NCI-H2227 (cell line): ENCODE data around the gene PDZD2.
A peak's percentile ranks its signal among the peaks of the same experiment; 100 is the strongest.
"Not testable (repeated sequence)": the region's sequence is repeated elsewhere in the genome, so short reads cannot be mapped to it uniquely, and the experiment has no call there.

Experiments
- DNase-seq: peaks from one replicate; lab custom pipeline; 2025; ENCODE audit not compliant: unreplicated experiment; lab: John Stamatoyannopoulos, UW

The PDZD2 gene

GRCh38 chr5:31731016-31731415 is 92.1 kb downstream of the PDZD2 start:
- DNase-seq, result peak; percentile 30

GRCh38 chr5:31731710-31732301 is 92.9 kb downstream of the PDZD2 start:
- no peak for DNase-seq

DNA sequence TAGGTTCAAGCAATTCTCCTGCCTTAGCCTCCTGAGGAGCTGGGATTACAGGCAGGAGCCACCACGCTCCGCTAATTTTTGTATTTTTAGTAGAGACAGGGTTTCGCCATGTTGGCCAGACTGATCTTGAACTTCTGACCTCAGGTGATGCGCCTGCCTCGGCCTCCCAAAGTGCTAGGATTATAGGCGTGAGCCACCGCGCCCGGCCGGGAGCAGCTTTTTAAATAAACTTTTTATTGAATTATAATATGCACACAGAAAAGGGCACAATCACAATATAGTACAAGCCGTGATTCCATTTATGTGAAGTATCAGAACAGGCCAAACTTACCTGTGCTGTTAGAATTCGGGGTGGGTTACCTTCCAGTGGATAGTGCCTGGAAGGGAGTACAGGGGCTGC is 93.9 kb downstream of the PDZD2 start:
- not testable (repeated sequence) for DNase-seq

DNA sequence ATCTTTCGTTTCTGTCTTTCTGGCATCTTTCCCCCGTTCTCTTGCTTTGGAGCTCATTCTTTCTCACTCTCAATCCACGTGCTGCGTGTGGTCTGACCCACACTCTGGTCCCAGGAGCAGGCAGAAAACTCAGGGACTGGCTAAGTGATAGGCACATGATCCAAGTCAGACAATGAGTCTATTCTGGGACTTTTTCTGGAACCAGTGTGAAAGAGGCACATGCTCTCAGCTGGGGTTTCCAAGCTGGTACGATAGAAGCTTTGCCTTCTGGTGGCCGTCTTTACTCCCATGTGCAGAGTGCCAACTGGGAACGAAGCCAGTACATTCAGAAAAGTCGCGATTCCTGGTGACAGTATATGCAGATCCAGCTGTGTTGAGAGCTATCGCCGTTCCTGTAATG is 94.4 kb downstream of the PDZD2 start:
- DNase-seq, result no peak

GRCh38 chr5:31736127-31736526 is 97.2 kb downstream of the PDZD2 start:
- DNase-seq, result no peak

GRCh38 chr5:31738199-31738598 is 99.3 kb downstream of the PDZD2 start:
- DNase-seq, result no peak

GRCh38 chr5:31741496-31741895 is 102.6 kb downstream of the PDZD2 start:
- DNase-seq, result no peak

- DNase-seq, result no peak
Measured at GRCh38 chr5:31743678-31744077, 104.7 kb downstream of the PDZD2 start.

DNA sequence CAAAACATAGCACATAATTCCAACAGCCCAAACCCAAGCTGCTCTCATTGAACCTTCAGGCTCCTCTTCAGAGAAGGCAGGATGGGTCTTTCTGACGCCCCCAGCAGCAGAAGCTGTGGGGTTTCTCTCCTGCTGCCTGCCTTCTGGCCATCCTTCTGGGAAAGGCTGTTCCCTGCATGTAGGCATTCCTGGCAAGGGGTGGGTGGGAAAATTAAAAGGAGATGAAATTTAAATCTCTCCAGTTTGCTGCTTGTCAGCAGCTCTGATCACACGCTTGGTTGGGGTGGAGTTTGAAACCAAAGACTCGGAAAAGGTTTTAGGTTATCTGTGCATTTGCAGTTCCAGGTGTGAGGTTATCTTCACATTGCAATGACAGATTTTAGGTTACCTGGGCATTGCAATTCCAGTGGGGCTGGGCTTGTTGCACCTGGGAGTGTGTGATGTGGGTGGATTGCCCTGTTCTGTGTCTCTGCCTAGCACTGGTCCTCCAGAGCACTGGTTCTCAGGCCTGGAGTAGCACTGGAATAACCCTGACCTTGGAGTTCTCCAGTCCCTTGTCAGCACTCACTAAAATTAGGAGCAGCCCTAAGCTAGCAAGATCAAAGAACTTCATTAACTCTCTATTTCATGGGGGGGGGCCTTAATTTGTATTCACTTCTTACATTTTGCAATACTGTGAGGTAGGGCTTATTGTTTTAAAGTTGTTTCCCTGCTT is 109.7 kb downstream of the PDZD2 start:
- DNase-seq, result no peak

- DNase-seq, result no peak
Measured at GRCh38 chr5:31750215-31750614, 111.3 kb downstream of the PDZD2 start.

DNA sequence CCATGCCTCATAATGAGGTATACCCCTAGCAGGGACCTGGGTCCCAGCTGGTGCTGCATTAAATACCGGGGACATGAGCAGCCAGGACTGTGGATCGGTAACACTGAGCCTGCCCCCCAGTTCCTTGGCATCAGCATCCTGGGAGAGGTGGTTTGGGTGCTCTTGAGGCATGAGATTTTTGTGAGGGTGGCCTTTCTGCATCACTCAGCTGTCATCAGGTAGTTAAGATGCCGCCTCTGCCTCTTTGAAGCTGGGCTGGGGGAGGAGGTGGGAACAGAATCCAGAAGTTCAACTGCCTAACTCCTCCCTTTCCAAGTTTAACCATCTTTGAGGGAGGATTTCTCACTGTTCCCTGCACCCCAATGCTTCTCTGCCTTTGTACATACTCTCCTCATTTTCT is 112.7 kb downstream of the PDZD2 start:
- DNase-seq, result no peak

- peak; percentile 96 for DNase-seq
Measured at GRCh38 chr5:31753700-31754357, 114.9 kb downstream of the PDZD2 start.

DNA sequence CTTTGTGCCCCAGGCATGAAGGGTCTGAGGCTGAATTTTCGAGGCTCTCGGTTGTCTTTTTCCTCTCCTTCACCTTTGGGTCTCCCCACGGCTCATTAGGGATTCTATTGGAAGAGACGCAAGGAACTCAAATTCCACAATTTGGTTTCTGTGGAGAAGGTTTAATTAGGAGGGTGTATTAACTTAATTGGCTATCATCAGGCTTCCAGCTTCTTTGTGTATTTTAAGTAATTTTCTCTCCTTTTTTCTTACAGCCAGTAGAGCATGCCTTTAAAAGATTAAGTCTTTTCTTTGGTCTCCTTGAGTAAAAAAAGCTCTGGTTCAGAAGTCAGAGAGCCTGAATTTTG is 115.4 kb downstream of the PDZD2 start:
- no peak for DNase-seq

GRCh38 chr5:31754741-31755675 is 116.1 kb downstream of the PDZD2 start:
- peak; percentile 76 for DNase-seq

- peak; percentile 36 for DNase-seq
Measured at GRCh38 chr5:31755676-31756230, 116.8 kb downstream of the PDZD2 start.

GRCh38 chr5:31757806-31758205 is 118.9 kb downstream of the PDZD2 start:
- DNase-seq, result no peak

- no peak for DNase-seq
Measured at GRCh38 chr5:31758803-31759425, 120.0 kb downstream of the PDZD2 start.

- DNase-seq, result peak; percentile 47
Measured at GRCh38 chr5:31759925-31760324, 121.0 kb downstream of the PDZD2 start.

GRCh38 chr5:31761877-31762276 is 122.9 kb downstream of the PDZD2 start:
- no peak for DNase-seq

GRCh38 chr5:31763424-31763823 is 124.5 kb downstream of the PDZD2 start:
- no peak for DNase-seq

DNA sequence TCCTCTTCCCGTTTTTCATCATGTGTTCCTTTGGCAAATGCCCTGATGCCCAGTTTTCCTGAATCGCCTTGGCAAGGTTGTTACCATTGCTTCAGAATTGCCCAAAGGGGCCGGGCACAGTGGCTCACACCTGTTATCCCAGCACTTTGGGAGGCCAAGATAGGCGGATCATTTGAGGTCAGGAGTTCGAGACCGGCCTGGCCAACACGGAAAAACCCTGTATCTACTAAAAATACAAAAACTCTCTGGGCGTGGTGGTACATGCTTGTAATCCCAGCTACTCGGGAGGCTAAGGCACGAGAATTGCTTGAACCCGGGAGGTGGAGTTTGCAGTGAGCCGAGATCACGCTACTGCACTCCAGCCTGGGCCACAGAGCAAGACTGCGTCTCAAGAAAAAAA is 125.8 kb downstream of the PDZD2 start:
- DNase-seq, result not testable (repeated sequence)
